Stimulated activated memory B cell treated with anti-CD40 and anti-IgM and Interleukin-4, amounts not matched to agents 10 μg/mL and 1 μg/mL and 100 μg/mL, for 72 hours (primary cell): ENCODE data around the gene LYL1.

ENCODE experiments used
- ATAC-seq: fragments of 150-1000 bp; cut with Tn5 transposase; 2 replicates; pipeline ENCODE4 v1.10.0; 2021
- H3K27ac Mint-ChIP-seq: one replicate; pipeline ENCODE4 v1.8.0; 2022; ENCODE audit warnings: mild to moderate bottlenecking, mixed read lengths
- H3K27me3 Mint-ChIP-seq: one replicate; pipeline ENCODE4 v1.8.0; 2022; ENCODE audit warnings: mixed read lengths
- H3K36me3 Mint-ChIP-seq: one replicate; pipeline ENCODE4 v1.8.0; 2022; ENCODE audit warnings: mixed read lengths
- H3K4me1 Mint-ChIP-seq: one replicate; pipeline ENCODE4 v1.8.0; 2022; ENCODE audit warnings: mixed read lengths
- H3K4me3 Mint-ChIP-seq: one replicate; pipeline ENCODE4 v1.8.0; 2022; ENCODE audit warnings: mild to moderate bottlenecking, moderate library complexity, mixed read lengths
- H3K9me3 Mint-ChIP-seq: one replicate; pipeline ENCODE4 v1.8.0; 2022; ENCODE audit warnings: mixed read lengths

LYL1 gene

DNA sequence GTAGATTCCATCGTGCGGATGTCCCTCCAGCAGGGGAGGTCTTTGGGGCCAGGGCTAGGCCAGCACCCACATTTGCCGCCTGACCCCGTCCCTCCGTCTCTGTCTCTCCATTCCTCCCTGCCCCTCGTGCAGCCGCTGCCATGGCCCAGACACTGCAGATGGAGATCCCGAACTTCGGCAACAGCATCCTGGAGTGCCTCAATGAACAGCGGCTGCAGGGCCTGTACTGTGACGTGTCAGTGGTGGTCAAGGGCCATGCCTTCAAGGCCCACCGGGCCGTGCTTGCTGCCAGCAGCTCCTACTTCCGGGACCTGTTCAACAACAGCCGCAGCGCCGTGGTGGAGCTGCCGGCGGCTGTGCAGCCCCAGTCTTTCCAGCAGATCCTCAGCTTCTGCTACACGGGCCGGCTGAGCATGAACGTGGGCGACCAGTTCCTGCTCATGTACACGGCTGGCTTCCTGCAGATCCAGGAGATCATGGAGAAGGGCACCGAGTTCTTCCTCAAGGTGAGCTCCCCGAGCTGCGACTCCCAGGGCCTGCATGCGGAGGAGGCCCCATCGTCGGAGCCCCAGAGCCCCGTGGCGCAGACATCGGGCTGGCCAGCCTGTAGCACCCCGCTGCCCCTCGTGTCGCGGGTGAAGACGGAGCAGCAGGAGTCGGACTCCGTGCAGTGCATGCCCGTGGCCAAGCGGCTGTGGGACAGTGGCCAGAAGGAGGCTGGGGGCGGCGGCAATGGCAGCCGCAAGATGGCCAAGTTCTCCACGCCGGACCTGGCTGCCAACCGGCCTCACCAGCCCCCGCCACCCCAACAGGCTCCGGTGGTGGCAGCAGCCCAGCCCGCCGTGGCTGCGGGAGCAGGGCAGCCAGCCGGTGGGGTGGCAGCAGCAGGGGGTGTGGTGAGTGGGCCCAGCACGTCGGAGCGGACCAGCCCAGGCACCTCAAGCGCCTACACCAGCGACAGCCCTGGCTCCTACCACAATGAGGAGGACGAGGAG lies 32.7 kb upstream of the LYL1 start:
- Mint-ChIP-seq H3K4me3 (no peak overlapping the region), H3K9me3 (no peaks in the 10 kb centered on the region), H3K4me1 (peaks cover 21% of the 10 kb centered on the region), H3K27me3 (no peaks in the 10 kb centered on the region), H3K36me3 (peaks cover 27% of the 10 kb centered on the region), H3K27ac (no peak overlapping the region)
- ATAC-seq, result no peak

DNA sequence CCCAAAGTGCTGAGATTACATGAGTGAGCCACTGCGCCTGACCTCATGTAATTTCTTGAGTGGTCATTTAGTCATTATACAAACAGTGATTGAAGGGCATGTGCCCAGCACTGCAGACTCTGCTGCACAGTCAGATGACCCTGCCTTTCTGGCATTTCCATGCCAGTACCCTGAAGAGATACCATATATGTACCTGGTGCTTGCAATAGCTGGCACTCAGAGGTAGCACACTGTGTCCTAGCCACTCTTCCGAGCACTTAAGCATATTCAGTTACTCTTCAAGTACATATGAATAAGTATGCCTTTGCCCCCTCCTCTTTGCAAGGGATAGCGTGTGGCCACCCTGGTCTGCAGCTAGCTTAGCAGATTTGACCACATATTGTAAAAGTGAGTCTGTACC lies 32.0 kb upstream of the LYL1 start:
- Mint-ChIP-seq H3K27ac (no peak overlapping the region), H3K27me3 (no peaks in the 10 kb centered on the region), H3K4me1 (peaks cover 21% of the 10 kb centered on the region), H3K4me3 (no peak overlapping the region), H3K9me3 (no peaks in the 10 kb centered on the region), H3K36me3 (peaks cover 27% of the 10 kb centered on the region)
- no peak for ATAC-seq

DNA sequence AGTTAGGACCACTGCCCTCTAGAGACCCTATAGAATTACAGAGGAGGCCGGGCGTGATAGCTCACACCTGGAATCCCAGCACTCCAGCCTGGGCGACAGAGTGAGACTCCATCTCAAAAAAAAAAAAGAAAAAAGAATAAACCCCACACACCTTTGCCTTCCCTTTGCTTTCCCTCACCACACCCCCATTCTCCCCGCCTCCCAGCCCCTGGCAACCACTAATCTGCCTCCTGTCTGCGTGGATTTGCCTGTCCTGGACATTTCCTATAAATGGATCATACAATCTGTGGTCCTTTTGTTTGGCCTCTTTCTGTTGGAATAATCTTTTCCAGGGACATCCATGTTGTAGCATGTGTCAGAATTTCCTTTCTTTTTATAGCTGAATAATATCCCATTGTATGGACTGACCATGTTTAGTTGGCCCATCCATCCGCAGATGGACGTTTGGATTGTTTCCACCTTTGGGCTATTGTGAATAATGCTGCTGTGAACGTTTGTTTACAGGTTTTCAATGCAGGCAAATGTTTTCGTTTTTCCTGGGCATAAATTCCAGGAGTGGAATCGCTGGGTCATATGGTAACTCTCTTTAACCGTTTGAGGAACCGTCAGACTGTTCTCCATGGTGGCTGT lies 30.7 kb upstream of the LYL1 start:
- no peaks in the 10 kb centered on the region for H3K9me3 Mint-ChIP-seq
- H3K27ac Mint-ChIP-seq, result no peak overlapping the region
- H3K36me3 Mint-ChIP-seq, result peaks cover 21% of the 10 kb centered on the region
- no peak overlapping the region for H3K4me3 Mint-ChIP-seq
- ATAC-seq, result no peak
- H3K4me1 Mint-ChIP-seq, result peaks cover 28% of the 10 kb centered on the region
- no peaks in the 10 kb centered on the region for H3K27me3 Mint-ChIP-seq

DNA sequence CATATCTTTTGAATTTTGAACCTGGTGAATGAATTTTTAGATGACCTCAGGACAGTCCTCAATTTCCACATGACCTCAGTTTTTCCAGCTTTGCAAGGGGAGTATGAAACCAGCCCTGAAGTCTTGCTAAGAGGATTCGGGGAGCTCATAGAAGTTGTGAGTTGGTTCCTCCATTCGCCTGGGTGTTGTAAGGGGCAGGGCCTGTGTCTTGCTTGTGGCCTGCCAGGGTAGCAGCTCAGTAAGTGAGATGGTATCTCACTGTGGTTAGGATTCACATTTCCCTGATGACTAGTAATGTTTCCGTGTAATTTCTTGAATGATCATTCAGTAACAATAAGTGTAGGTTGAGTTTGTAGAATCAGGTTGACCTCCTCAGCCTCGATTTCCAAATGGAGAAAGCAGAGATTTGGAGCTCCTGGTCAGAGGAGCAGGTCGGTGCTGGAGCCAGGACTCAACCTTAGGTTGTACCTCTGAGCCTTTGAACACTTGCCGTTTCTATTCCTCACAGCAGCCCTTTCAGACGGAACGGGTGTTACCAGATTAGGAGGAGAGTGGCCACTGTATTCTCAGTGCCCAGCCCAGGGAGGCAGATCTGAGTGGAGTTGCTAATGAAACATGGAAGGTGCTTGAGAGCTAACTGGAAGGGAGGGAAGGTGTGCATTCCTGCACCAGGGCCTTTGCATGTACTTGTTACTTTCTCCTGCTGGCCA lies 30.0 kb upstream of the LYL1 start:
- H3K4me1 Mint-ChIP-seq, result peaks cover 33% of the 10 kb centered on the region
- ATAC-seq, result no peak
- peaks cover 16% of the 10 kb centered on the region for H3K36me3 Mint-ChIP-seq

DNA sequence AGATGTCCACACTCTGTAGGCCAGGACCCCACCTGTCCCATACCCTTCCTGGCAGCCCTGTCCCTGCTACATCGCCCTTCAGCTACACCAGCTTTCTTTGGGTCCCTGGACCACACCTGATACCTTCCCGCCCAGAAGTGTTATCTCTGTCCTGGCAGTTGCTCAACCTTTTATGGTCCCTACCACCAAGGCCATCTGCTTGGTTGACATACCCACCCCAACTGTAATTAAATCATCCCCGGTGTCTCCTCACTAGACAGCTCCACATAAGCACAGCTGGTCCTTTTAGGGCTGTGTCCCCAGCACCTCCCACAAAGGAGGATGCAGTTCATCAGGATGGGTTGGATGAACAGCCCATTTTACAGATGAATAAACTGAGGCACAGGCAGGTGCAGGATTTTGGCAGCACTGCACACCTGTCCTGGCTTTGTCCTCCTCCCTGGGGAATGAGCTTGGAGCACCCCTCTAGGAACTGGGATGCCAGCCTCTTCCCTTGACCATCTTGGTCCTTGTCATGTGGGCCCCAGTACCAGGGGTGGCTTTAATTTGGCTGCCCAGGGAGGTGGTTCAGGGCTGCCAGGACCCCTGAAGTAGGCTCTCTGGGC lies 28.3 kb upstream of the LYL1 start:
- Mint-ChIP-seq H3K4me3 (no peak overlapping the region), H3K27me3 (no peaks in the 10 kb centered on the region), H3K36me3 (peaks cover 4% of the 10 kb centered on the region), H3K27ac (peak overlapping the region; percentile 2), H3K4me1 (peaks cover 45% of the 10 kb centered on the region), H3K9me3 (no peaks in the 10 kb centered on the region)
- no peak for ATAC-seq

More for the DNA sequence above, 30.0 kb upstream of the LYL1 start:
- H3K4me3 Mint-ChIP-seq, result no peak overlapping the region
- H3K9me3 Mint-ChIP-seq, result no peaks in the 10 kb centered on the region
- peak overlapping the region; percentile 28 for H3K27ac Mint-ChIP-seq
- H3K27me3 Mint-ChIP-seq, result no peaks in the 10 kb centered on the region

DNA sequence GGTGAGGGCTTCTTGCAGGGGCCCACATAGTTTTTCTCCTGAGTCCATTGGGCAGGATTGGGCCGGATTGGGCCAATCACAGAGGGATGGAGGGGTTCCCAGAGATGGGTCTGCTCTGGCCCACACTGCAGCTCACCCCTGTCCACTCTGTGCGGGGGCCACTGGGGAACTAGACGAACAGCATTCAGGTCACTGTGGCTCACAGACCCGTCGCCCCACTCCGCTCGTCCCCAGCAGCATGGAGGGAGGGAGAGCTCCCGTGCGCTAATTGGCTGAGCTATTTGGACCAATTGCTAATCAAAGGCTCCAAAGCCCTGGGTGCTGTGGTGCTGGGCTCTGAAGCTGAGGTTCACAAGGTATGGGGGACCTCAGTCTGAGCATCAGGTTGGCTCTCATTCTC lies 26.7 kb upstream of the LYL1 start:
- peaks cover 4% of the 10 kb centered on the region for H3K36me3 Mint-ChIP-seq
- peak; percentile 8 for ATAC-seq
- H3K4me1 Mint-ChIP-seq, result peaks cover 45% of the 10 kb centered on the region
- H3K27ac Mint-ChIP-seq, result no peak overlapping the region
- H3K4me3 Mint-ChIP-seq, result no peak overlapping the region
- no peaks in the 10 kb centered on the region for H3K27me3 Mint-ChIP-seq
- no peaks in the 10 kb centered on the region for H3K9me3 Mint-ChIP-seq

DNA sequence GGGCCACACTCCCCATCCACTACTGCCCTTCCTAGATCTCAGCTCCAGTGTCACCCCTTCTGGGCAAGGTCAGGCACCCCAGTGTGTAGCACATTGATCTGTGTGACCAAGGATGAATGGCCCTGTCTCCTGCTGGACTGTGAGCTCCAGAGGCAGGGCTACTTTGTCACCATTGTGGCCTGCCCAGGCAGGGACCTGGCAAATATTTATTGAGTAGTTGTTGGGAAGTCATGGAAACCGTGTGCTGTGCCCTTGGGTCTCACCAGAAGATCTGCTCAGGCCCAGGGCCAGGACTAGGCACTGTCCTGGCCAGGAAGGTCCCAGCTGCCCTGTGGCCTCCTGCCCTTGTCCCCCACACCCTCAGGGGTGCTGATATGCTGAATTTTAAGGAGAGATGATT lies 25.9 kb upstream of the LYL1 start:
- Mint-ChIP-seq H3K36me3 (peaks cover 8% of the 10 kb centered on the region), H3K9me3 (no peaks in the 10 kb centered on the region), H3K4me1 (peaks cover 46% of the 10 kb centered on the region), H3K4me3 (no peak overlapping the region), H3K27ac (peak overlapping the region; percentile 57), H3K27me3 (no peaks in the 10 kb centered on the region)
- ATAC-seq, result no peak

DNA sequence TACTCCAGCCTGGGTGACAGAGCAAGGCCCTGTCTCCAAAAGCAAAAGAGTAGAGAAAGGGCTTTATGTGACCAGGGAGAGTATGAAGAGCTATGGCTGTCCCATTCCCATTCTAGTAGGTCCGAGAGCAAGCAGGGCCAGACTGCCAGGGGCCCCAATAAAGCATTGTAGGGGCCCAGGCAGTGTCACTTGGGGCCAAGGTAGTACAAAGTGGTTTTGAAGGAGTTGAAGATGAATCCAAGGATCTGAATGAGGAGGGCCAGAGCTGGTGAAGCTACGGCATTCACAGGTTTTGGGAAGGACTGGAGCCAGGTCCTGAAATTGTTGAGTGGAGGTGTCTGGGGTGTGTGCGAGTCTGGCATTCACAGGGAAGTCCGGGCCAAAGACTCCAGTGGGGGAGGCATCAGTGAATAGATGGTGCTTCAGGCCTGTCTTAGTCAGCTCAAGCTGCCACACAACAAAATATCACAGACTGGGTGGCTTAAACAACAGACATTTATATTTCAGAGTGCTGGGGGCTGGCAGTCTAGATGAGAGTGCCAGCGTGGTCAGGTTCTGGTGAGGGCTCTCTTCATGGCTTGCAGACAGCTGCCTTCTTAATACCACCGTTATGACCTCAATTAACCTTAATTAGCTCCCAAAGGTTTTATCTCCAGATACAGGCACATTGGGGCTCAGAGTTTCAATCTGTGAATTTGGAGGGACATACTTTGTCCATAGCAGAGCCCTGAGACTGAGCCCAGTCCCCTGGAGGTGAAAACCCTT lies 25.3 kb upstream of the LYL1 start:
- Mint-ChIP-seq H3K36me3 (peaks cover 9% of the 10 kb centered on the region), H3K27me3 (no peaks in the 10 kb centered on the region), H3K4me1 (peaks cover 50% of the 10 kb centered on the region), H3K27ac (peak overlapping the region; percentile 57), H3K4me3 (no peak overlapping the region), H3K9me3 (no peaks in the 10 kb centered on the region)
- no peak for ATAC-seq

DNA sequence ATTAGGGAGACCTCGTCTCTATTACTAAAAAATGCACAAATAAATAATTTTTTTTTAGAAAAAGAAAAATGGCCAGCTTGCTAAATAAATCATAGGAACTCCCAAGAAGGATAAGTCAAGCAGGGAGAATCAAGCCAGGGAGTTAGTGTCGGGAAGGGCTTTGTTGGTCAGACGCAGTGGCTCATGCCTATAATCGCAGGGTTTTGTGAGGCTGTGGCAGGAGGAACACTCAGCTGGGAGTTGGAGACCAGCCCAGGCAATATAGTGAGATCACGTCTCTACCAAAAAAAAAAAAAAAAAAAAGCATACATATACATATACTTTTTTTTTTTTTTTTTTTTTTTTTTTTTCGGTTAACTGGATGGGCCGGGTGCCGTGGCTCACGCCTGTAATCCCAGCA lies 24.4 kb upstream of the LYL1 start:
- Mint-ChIP-seq H3K4me3 (no peak overlapping the region), H3K4me1 (peaks cover 52% of the 10 kb centered on the region), H3K27me3 (no peaks in the 10 kb centered on the region), H3K27ac (peak overlapping the region; percentile 57), H3K36me3 (peaks cover 9% of the 10 kb centered on the region), H3K9me3 (no peaks in the 10 kb centered on the region)
- no peak for ATAC-seq

DNA sequence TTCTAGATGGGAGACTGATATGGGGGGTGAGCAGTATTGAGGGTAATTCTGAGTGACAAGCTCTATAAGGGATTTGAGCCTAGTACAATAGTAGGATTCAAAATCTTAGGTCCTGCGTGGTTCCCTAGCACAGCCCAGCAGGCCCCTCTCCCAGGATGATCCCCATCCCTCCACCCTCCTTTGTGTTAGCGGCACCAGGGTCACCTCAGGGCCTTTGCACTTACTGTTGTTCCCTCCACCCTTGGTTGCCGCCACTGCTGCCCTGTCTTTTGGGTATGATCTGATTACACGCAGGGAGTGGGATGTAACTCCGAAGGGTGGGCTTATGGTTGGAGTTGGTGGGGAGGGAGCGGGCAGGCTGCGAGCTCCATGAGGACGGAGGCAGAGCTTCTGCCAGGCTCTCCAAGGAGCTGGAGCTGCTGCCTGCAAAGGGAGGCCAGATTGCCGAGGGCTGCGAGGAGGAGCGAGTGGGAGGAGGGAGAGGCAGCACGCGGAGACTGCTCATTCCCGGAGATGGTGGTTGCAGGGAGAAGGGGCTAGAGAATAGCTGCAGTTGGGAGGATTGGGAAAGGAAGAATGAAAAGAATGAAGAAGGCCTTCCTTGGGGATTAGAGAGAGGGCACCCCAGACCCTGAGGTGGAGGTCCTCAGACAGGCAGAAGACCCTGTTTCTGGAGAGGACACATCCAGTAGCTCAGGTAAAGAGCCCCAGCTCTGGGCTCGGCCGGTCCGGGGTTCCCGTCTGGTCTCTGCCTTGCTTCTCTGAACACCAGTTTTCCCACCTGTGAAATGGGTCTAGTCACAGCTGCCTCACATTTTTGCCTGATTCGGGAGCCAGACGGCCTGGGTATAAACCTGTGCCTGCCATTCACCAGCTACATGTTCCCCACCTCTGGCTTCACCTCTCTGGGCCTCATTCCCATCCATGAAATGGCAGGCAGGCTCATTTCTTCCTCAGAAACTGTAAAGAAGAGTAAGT lies 20.6 kb upstream of the LYL1 start:
- H3K4me1 Mint-ChIP-seq, result peaks cover 68% of the 10 kb centered on the region
- ATAC-seq, result no peak
- no peaks in the 10 kb centered on the region for H3K9me3 Mint-ChIP-seq
- peaks cover 9% of the 10 kb centered on the region for H3K36me3 Mint-ChIP-seq
- peak overlapping the region; percentile 84 for H3K27ac Mint-ChIP-seq
- no peak overlapping the region for H3K4me3 Mint-ChIP-seq
- no peaks in the 10 kb centered on the region for H3K27me3 Mint-ChIP-seq

DNA sequence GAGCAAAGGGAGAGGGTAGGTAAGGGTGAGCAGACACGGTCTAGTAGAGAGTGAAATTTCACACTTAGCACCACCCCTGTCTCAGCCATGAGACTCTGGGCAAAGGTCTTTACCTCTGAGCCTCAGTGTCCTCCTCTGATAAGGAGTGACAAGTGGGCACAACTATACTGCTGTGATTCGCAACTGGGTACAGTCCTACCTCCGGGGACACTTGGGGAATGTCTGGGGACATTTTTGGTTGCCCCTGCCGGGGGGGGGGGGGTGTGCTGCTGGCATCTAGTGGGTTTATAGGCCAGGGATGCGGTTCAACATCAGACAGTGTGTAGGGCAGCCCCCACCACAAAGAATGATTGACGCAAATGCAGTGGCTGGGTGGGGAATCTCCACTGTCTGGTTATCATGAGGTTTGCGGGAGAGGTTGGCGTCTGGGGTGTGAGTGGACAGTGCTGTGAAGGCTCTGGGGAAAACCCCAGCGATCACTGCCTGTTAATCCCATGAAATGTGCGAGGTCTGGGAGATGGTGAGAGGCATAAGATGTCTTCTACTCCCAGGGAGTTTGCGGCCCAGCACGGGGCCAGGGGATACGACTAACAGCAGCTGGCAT lies 19.7 kb upstream of the LYL1 start:
- Mint-ChIP-seq H3K4me1 (peaks cover 65% of the 10 kb centered on the region), H3K9me3 (no peaks in the 10 kb centered on the region), H3K36me3 (peaks cover 5% of the 10 kb centered on the region), H3K4me3 (peak overlapping the region; percentile 44), H3K27me3 (no peaks in the 10 kb centered on the region), H3K27ac (peak overlapping the region; percentile 84)
- peak; percentile 28 for ATAC-seq

DNA sequence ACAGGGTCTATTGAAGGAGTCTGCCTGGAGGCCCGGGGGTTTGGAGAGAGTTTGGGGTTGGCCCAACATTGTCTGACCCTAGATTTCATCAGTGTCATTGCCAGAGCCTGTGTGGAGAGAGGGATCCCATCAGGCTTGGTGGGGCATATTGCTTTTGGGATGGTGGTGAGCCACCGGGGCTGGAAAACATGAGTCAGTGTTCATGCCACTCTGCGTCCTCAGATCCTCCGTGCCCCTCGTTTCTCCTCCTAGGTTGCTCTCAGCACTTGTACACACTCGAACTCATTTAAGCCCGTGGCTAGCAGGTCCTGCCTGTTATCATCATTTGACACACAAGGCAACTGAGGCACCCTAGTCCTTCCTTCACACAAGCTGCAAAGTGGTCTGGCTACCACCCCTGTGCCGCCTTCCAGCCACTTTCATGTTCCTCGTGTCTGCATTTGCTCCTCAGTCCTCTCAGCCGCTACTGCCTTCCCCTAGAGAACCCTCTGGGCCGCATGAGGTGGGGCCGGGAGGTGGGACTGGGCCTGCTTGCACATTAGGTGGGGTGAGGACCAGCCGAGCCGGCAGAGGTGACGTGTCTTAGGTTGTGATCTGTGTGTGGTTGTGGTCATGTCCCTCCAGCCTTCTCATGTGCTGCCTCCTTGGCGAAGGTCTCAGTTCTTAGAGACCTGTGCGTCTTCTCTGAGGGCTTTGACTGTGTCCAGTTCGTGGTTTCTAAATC lies 19.1 kb upstream of the LYL1 start:
- H3K27ac Mint-ChIP-seq, result peak overlapping the region; percentile 84
- H3K9me3 Mint-ChIP-seq, result no peaks in the 10 kb centered on the region
- H3K4me1 Mint-ChIP-seq, result peaks cover 67% of the 10 kb centered on the region
- H3K27me3 Mint-ChIP-seq, result no peaks in the 10 kb centered on the region
- peaks cover 5% of the 10 kb centered on the region for H3K36me3 Mint-ChIP-seq
- H3K4me3 Mint-ChIP-seq, result peak overlapping the region; percentile 44
- peak; percentile 32 for ATAC-seq

DNA sequence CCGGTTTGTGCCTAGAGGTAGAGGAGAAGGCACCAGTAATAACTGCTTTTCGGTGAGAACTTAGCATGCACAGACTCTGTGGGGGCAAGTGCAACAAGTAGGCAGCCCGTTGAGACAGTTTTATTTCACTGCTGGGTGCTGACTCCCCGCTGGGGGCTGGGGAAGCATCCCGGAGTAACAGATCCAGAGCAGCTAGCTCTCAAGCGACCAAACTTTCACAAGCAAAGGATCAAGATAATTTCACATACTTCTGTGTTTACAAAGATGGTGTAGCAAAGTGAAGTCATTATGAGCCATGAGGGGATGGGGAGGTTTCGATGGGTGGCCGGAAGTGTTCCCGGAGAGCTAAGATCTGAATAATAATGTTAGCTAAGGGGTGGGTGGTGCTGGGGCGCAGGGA lies 18.2 kb upstream of the LYL1 start:
- ATAC-seq, result no peak
- Mint-ChIP-seq H3K9me3 (no peaks in the 10 kb centered on the region), H3K27me3 (no peaks in the 10 kb centered on the region), H3K4me3 (peak overlapping the region; percentile 45), H3K27ac (peak overlapping the region; percentile 84), H3K36me3 (peaks cover 5% of the 10 kb centered on the region), H3K4me1 (peaks cover 67% of the 10 kb centered on the region)
